CD1c-positive myeloid dendritic cell (primary cell): ENCODE data around the gene NIFK.

Experiments used
- DNase-seq: peaks from one replicate; pipeline ENCODE4 v3.0.0-alpha.2; 2016; ENCODE audit errors: extremely low spot score

NIFK gene

GRCh38 chr2:121736462-121737336 is at the start of gene NIFK:
TSS of gene NIFK (minus strand) at chr2:121736875. CDS start at chr2:121736850, 25 bp downstream.
- peak; percentile 99 for DNase-seq

DNA sequence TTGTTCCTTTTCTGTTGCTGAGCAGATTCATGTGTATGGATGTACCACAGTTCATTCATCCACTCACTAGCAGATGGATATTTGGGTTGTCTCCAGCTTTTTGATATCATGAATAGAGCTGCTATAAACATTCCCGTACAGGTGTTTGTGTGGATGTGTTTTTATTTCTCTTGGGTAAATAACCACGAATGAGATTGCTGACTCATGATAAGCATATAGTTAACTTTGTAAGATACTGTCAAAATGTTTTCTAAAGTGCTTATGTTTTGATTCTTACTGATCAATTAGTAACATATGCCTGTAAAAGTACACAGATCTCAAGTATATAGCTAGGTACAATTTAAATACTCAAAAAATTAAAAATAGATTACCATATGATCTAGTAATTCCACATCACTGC is 46.5 kb upstream of the NIFK start:
- no peak for DNase-seq

GRCh38 chr2:121778741-121779487 is 42.2 kb upstream of the NIFK start:
- no peak for DNase-seq

GRCh38 chr2:121777699-121778058 is 41.0 kb upstream of the NIFK start:
- no peak for DNase-seq

DNA sequence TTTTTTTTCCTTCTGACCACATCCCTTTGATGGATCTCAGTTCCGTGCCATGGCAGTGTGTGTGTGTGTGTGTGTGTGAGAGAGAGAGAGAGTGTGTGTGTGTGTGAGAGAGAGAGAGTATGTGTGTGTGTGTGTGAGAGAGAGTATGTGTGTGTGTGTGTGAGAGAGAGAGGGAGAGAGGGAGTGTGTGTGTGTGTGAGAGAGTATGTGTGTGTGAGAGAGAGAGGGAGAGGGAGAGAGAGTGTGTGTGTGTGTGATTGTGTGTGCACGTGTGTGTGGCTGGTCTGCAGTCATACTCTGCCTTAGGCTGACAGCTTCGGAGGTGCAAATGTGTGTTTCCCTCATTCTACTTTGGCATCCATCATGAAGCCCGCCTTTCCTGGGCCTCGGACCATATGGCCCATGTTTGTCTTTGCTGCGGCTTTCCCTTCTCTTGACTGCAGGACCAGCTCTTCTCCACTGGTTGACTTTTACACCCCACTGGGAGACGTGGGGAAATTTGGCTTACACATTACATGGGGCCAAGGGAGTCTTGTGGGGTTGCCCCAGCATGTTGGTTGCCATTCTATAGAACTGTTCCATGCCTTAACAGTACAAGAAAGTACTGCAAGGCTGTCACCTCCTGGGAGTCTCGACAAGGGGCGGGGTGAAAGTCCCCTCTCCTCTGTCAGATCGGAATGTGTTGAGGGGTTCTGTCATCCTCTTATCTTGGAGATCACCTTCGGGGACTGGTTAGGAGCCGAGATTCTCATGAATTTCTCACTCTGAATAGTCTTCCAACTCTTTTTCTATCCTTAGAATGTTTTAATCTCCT is 40.4 kb upstream of the NIFK start:
- DNase-seq: no peak

GRCh38 chr2:121776361-121776760 is 39.7 kb upstream of the NIFK start:
- DNase-seq: no peak

DNA sequence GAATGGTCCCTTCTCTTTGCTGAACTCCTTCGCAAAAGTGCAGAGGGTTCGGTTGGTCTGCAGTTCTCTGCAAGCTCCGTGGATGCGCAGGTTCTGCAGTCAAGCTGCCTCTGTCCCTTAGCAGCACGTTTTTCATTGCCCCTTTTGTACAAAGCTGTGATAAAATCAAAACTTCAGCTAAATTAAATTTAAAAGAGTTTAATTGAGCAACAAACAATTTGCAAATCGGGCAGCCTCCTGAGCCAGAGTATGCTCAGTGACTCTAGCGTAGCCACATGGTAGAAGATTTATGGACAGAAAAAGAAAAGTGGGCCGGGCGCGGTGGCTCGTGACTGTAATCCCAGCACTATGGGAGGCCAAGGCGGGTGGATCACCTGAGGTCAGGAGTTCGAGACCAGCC is 37.6 kb upstream of the NIFK start:
- DNase-seq: no peak

GRCh38 chr2:121771976-121772742 is 35.5 kb upstream of the NIFK start:
- DNase-seq: no peak

- DNase-seq: no peak
Observed at GRCh38 chr2:121768143-121768755, 31.6 kb upstream of the NIFK start.

DNA sequence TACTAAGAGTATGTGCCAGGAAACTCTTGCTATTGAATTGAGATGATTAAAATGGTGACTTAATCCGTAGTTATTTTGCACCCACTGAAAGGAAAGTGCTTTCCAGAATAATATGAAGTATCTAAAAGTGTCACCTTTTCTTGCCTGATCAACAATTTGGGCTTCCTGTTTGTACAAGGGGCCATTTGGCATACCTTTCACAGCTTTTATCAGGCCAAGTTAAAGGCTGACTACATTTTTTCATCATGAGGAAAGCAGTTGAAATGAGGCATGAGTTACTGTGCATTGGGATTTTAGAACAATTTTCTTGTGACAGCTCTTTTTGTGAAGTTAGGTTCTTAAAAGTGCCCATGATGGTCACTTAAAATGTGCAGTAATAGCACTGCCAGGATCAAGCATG is 29.9 kb upstream of the NIFK start:
- no peak for DNase-seq

- no peak for DNase-seq
Observed at GRCh38 chr2:121764681-121765228, 28.1 kb upstream of the NIFK start.

- peak; percentile 99 for DNase-seq
Observed at GRCh38 chr2:121755237-121756111, 18.8 kb upstream of the NIFK start, which contains the start of gene TSN. TSS of gene TSN (plus strand) at chr2:121755651. CDS start at chr2:121755780, 129 bp downstream.

DNA sequence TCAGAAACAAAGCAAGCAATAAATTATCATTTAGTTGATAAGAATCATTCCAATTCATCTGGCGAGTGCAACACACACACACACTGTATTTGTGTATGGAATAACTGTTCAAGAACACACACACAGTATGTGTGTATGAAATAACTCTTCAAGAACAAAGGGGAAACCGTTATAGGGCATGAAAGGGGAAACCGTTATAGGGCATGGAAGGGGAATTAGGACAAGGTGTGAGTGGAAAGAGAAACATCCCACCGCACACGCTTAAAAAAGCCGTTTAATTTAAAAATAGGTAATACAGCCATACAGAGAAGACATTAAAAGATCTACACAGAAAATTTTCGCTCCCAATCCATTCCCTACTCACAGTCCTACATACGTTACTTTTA is 18.2 kb upstream of the NIFK start:
- DNase-seq: no peak

DNA sequence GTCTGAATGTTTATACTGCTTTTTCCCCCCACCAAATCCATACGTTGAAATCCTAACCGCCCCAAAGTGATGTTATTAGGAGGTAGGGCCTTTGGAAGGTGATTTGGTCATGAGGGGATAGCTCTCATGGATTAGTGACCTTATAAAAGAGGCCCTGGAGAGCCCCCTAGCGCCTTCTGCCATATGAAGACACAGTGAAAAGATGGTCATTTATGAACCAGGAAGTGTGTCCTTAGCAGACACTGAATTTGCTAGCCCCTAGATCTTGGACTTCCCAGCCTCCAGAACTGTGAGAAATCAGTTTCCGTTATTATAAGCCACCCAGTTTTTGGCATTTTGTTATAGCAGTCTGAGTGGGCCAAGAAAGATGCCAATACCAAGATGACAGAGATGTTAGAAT is 11.5 kb upstream of the NIFK start:
- no peak for DNase-seq

DNA sequence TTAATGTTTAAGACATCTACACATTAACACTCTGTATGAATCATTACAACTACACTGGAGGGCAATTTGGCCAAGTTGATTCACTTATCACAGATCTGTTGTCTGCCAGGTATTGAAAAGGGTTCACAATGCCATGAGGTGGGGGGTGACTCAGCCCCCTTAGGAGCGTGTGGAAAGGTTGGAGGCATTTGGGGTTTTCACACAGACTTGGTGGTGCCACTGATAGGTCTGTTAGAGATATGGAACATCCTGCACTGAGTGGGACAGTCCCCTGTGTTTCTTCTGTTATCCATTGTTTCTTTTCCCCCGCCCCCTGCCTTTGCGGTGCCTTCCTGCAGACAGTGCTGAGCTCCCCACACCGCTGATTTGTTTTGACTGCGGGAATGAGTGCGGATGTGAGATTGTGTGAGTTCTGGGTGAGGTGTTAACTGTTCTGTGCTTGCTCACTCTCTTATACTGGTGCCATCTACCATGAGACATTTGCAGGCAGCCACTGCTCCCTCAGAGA is 9.4 kb upstream of the NIFK start:
- no peak for DNase-seq

- DNase-seq: no peak
Observed at GRCh38 chr2:121741450-121741849, 4.8 kb upstream of the NIFK start.

GRCh38 chr2:121740973-121741372 is 4.3 kb upstream of the NIFK start:
- DNase-seq: no peak

- peak; percentile 15 for DNase-seq
Observed at GRCh38 chr2:121736140-121736461, 574 bp downstream of the NIFK start.

GRCh38 chr2:121735518-121736074 is 1.1 kb downstream of the NIFK start:
- DNase-seq: no peak
